HG03354 (cell line): ENCODE data around the gene CLEC7A.

Experiments used
- ATAC-seq: cut with Tn5 transposase; IDR thresholded peaks from one replicate; pipeline ENCODE4 v1.9.1; 2021; ENCODE audit warnings: mild to moderate bottlenecking; ENCODE audit not compliant: unreplicated experiment, poor library complexity, severe bottlenecking

CLEC7A gene

GRCh38 chr12:10101042-10101579 is 28.9 kb downstream of the CLEC7A start:
- no peak for ATAC-seq

GRCh38 chr12:10098791-10099190 is 31.2 kb downstream of the CLEC7A start, which contains the start of gene CLEC1A:
CLEC1A (minus strand) TSS chr12:10098985; CDS start chr12:10098922, 63 bp downstream.
- ATAC-seq = no peak

- ATAC-seq = no peak
These were observed 32.5 kb downstream of the CLEC7A start for GRCh38 chr12:10097521-10097920.

- no peak for ATAC-seq
These were observed 34.0 kb downstream of the CLEC7A start for GRCh38 chr12:10095971-10096370.

GRCh38 chr12:10094646-10095395 is 35.2 kb downstream of the CLEC7A start:
- no peak for ATAC-seq

GRCh38 chr12:10088955-10089900 is 40.8 kb downstream of the CLEC7A start:
- ATAC-seq = no peak

GRCh38 chr12:10088031-10088430 is 42.0 kb downstream of the CLEC7A start:
- no peak for ATAC-seq

- no peak for ATAC-seq
These were observed 43.6 kb downstream of the CLEC7A start for GRCh38 chr12:10086387-10086786.

GRCh38 chr12:10084733-10085132 is 45.3 kb downstream of the CLEC7A start:
- ATAC-seq = no peak

- no peak for ATAC-seq
These were observed 47.7 kb downstream of the CLEC7A start for GRCh38 chr12:10082117-10082874.

- ATAC-seq = no peak
These were observed 54.5 kb downstream of the CLEC7A start for GRCh38 chr12:10075451-10075850.

GRCh38 chr12:10073261-10073660 is 56.7 kb downstream of the CLEC7A start:
- no peak for ATAC-seq

GRCh38 chr12:10072131-10072530 is 57.9 kb downstream of the CLEC7A start:
- no peak for ATAC-seq

GRCh38 chr12:10070380-10070779 is 59.6 kb downstream of the CLEC7A start:
- no peak for ATAC-seq

GRCh38 chr12:10069976-10070375 is 60.0 kb downstream of the CLEC7A start:
- no peak for ATAC-seq

GRCh38 chr12:10069099-10069498 is 60.9 kb downstream of the CLEC7A start:
- ATAC-seq = no peak

- ATAC-seq = no peak
These were observed 61.4 kb downstream of the CLEC7A start for GRCh38 chr12:10068644-10069043.

GRCh38 chr12:10067942-10068341 is 62.1 kb downstream of the CLEC7A start:
- ATAC-seq = no peak

GRCh38 chr12:10067264-10067663 is 62.7 kb downstream of the CLEC7A start:
- no peak for ATAC-seq
